GM19468 (cell line): ENCODE measurements around the gene LRRC75A.

Experiments used
- ATAC-seq: cut with Tn5 transposase; IDR thresholded peaks from one replicate; pipeline ENCODE4 v1.9.1; 2021; ENCODE audit warnings: mild to moderate bottlenecking, moderate library complexity, moderate number of reproducible peaks; ENCODE audit not compliant: unreplicated experiment; ENCODE audit errors: extremely low read depth

The LRRC75A gene

GRCh38 chr17:16494059-16494458 lies 2.1 kb upstream of the LRRC75A start:
- ATAC-seq: no peak

GRCh38 chr17:16493531-16494046 lies 1.6 kb upstream of the LRRC75A start:
- no peak for ATAC-seq

DNA sequence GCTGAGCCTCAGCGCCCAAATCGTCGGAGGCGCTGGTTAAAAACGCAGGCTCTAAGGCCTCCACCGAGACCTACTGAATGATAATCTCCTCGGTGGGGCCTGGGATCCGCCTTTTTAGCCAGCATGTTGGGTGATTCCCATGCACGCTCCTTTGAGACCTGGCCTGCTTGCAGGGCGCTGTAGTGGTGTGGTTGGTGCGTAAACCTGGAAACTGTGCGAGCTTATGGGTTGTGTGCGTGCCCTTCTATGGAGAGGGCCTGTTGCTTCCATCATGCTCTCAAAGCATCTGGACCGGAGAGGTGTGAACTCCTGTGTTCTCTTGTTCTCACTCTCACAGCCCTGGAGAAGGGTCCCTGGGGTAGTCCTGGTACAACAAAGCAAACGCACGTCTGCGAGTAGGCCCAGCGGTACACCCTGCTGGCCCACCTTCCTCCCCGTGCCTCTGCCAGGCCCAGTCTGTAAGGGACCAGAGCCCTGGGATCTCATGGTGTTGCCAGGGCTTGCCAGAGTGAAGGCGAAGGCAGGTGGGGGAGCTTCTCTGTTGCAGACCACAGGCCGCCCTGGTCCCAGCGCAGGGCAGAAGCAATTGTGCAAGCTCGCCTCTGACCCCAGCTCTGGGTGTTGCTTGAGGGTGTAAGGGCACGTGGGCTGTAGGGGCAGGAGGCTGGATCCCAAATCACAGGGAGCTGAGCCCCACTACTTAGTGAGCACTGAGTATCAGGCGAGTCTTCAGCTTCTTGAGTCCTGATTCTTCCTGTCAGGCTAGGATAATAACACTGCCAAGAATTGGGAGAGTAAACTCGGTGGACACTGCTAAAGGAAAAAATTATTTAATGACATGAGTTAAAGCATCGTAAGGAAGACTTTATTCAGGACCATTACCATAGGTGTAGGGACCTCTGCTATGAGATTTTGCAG lies 879 bp upstream of the LRRC75A start:
- no peak for ATAC-seq

DNA sequence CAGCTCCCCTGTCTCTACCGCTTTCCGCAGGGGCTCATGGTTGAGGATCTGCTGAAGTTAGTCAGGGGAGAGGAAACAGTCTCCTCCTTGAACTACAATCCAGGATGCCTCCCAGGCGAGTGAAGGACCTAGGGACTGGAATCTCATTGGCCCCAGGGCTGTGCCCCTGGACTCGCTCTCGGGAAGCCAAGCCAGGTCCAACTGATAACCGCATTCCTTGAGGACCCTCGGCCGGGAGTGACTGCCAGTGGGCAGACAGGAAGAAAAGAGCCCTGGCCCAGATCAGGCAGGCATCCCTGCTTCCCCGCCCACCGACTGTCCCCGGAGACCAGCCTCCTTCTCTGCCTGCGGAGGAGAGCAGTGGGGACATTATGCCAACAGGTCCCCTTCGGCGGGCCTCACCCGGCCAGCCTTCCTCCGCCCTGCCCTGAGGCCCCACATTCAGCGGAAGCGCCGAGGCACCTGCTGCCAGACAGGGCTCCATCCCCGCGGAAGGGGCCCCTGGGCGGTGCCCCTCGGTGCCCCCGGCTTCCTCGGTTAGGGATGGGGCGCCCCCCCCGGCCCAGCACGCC lies 776 bp downstream of the LRRC75A start:
- no peak for ATAC-seq

DNA sequence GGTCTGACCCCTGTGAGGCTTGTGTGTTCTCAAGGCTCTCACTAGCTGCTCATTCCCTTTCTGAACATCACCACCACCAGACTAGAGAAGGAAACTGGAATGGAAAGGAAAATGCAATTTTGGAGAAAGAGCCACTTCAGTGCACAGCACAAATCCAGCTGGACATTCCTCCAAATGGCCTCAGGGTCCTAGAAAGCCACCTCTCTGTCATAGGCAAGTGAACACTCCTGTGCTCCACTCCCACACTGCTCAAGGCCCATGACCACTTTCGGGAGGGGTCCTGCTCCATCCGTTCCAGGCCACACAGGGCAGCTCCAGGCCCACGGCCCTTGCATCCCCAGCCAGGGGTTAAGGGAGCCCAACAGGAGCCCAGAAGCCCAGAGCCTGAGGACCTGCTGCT lies 2.6 kb downstream of the LRRC75A start:
- ATAC-seq: no peak

DNA sequence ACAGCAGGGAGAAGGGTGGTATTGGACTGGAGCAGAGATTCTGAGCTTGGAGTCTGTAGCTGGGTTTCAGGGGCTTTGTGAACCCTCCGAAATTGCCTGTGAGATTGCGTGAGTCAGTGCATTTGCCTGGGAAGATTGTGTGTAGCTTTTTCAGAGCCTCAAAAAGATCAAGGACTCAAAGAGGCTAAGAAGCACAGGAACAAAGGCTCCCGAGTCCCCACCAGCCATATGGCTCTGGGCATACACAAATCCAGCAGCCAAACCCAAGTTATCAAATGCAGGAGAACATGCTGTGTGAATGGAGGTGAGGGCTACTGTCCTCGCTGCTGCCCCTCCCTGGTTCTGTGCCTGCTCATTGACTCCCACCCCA lies 3.0 kb downstream of the LRRC75A start:
- ATAC-seq: no peak

GRCh38 chr17:16488186-16488967 lies 3.6 kb downstream of the LRRC75A start:
- no peak for ATAC-seq

DNA sequence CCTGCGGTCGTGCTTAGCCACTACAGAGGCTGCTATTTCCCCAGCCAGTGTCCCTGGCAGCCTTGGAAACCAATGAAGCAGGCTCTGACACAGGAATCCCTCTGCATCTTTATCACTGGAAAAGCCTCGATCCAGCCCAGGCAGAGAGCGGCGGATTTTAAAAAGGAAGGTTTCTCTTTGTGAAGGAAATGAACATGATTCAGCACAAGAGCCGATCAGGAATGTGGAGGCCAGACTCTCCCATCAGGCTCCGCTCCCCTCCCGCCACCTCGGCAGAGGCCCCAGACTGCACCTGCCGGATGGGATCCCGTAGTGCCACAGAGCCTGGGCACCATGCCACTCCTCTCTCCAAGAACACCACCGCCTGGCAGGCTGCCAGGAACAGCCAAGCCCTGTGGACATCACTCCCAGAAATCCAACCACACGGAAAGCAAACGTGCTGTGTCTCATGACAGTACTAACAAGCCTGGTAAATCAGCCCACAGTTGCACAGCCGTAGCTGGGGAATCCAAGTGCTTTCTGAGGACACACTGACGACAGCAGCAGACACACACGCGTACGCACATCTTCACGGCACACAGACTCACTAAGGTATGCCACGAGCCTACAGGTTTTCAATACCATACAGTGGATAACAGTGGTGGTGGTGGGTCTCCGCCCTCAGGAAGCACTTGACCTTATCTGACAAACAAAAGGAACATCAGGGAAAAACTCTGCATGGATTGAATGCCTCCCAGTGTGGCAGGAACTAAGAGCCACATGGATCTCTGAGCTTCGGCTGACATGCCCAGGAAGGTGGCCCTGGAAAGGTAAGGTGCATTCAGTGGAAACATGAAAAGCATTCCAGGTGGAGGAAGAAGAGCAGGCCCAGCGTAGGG lies 5.4 kb downstream of the LRRC75A start:
- ATAC-seq: no peak

GRCh38 chr17:16484445-16485175 lies 7.4 kb downstream of the LRRC75A start:
- ATAC-seq: no peak

GRCh38 chr17:16483021-16483645 lies 8.9 kb downstream of the LRRC75A start:
- ATAC-seq: no peak

DNA sequence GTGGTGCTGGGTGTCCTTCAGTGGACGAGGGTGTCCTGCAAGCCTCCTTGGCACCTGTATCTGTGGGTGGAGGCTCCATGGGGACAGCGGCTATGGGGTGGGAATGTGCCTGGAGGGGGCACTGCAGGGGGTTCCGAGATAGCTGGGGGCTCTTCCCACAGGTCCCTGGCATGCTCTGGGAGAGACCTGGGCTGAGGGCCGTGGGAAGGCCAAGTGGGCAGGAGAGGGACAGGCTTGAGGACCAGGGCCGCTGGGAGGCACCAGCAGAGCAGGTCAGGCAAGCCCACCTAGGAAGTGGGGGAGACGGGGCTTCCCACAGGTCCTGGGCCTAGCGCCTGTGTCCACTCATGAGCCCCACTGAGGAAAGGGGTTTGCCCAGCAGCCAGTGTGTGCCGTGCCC lies 9.7 kb downstream of the LRRC75A start:
- no peak for ATAC-seq

DNA sequence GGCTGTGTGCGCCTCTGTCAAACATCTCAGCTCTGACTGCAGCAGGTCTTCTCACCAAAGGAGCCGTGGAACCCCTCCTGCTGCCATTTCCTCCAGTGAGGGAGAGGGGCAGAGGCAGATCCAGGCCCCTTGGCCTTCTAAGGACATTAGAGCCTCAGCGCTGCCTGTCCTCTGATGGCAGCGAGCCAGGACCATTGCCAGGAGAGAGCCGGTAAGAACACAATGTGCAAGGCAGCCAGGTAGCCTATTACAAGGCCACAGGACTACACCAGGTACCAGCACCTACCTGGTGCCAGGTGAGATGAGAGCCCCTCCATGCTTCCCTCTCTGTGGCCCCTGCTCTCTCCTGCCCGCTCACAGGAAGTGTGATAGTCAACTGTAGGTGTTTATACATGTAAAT lies 11.0 kb downstream of the LRRC75A start:
- no peak for ATAC-seq

- no peak for ATAC-seq
Observed at GRCh38 chr17:16479264-16479663, 12.7 kb downstream of the LRRC75A start.

GRCh38 chr17:16478649-16479048 lies 13.3 kb downstream of the LRRC75A start:
- ATAC-seq: no peak

DNA sequence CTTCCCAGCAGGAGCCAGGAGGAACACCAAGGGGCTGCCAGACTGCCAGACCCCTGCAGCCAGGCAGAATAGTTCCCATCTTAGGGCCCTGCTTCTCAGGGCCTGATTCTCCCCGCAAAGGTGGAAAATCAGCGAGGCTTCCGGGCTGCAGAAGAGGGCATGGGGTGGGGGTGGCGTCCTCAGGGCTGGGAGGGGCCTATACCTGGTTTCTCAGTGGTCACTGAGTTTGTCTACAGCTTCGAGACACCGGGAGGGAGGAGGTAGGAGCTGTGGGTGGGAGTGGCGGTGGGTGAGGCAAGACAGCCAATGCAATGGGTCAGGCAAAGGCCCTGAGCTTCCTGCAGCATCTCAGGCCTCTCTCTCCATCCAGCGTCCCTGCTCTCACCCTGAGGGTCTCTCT lies 14.3 kb downstream of the LRRC75A start:
- no peak for ATAC-seq

DNA sequence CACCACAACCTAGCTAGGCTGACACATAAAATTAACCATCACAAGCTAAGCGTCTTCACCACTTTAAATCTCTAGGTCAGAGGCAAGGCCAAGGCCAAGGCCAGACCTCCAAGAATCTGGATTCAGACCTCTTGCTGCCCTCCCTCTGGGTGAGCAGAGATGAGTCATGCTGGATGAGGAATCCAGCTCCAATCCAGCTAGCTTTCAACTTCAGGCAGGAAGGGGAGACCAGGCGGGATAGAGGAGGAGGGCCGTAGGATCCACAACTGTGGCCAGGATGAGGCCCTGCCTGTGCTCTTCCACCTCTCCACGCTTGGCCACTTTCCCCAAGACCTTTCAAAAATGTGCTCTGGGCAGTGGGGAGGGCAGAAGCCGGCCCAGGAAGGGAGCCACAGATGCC lies 14.7 kb downstream of the LRRC75A start:
- no peak for ATAC-seq

DNA sequence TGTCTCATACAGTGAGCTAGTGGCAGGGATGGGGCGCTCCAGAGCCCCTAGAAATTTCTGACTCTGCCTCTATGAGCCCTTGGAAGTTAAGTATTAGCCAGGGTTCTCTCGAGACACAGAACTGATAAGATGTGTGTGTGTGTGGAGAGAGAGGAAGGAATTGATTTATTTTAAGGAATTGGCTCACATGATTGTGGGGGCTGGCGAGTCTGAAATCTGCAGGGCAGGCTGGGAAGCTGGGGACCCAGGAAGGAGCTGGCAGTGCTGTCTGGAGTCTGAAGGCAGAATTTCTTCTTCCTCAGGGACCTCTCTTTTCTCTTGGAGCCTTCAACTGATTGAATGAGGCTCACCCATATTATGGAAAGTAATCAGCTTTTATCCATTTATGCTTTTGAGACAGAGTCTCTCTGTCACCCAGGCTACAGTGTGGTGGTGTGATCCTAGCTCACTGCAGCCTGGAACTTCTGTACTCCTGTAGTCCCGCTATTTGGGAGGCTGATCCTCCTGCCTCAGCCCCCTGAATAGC lies 16.8 kb downstream of the LRRC75A start:
- ATAC-seq: no peak

- no peak for ATAC-seq
Observed at GRCh38 chr17:16474012-16474725, 17.8 kb downstream of the LRRC75A start.
